Keratinocyte (primary cell): ENCODE data around the gene MNX1.

Experiments
- EZH2 ChIP-seq: IDR thresholded peaks from one replicate; pipeline ENCODE4 v1.6.1; 2012; ENCODE audit warnings: inconsistent platforms, mild to moderate bottlenecking, low read length, moderate library complexity
- TF ChIP-seq, protein P1 (sequence below), 3 experiments: IDR thresholded peaks in 1 of 3; conservative IDR thresholded peaks in 1 of 3; optimal IDR thresholded peaks in 1 of 3; 2 replicates in 2 of 3; 3 replicates in 1 of 3; pipeline versions ENCODE3 to v1.5.1; 2011; ENCODE audit warnings: low read length in 3 of 3, mild to moderate bottlenecking in 3 of 3, moderate library complexity in 2 of 3, control low read depth in 1 of 3, inconsistent platforms in 1 of 3; ENCODE audit not compliant: insufficient read depth in 2 of 3; ENCODE audit errors: extremely low read depth in 1 of 3

DNA sequence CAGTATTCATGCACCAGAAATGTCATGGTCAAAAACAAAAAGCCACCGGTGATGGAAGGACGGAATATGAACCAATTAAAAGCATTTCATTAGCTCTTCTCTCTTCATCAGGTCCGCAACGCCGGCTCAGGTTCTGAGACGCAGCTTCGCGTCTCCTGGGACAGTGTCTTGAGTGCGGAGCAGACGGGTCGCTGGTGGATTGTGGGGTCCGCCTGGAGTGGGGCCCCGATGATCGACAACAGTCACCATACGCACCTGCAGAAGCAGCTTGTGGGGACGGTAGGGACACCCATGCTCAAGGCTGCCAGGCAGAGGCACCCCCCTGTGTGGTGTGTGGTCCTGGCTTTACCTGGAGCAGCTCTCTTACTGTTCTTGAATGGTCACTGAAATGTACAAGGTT lies 47.6 kb downstream of the MNX1 start:
- TF ChIP-seq, protein P1, sequence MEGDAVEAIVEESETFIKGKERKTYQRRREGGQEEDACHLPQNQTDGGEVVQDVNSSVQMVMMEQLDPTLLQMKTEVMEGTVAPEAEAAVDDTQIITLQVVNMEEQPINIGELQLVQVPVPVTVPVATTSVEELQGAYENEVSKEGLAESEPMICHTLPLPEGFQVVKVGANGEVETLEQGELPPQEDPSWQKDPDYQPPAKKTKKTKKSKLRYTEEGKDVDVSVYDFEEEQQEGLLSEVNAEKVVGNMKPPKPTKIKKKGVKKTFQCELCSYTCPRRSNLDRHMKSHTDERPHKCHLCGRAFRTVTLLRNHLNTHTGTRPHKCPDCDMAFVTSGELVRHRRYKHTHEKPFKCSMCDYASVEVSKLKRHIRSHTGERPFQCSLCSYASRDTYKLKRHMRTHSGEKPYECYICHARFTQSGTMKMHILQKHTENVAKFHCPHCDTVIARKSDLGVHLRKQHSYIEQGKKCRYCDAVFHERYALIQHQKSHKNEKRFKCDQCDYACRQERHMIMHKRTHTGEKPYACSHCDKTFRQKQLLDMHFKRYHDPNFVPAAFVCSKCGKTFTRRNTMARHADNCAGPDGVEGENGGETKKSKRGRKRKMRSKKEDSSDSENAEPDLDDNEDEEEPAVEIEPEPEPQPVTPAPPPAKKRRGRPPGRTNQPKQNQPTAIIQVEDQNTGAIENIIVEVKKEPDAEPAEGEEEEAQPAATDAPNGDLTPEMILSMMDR (optimal IDR thresholded peaks at IDR 0.05 in 1 of 3, IDR thresholded peaks at IDR 0.05 in 1 of 3, conservative IDR thresholded peaks at IDR 0.05 in 1 of 3; ENCODE audit: extremely low read depth in 1 of 3, insufficient read depth in 2 of 3, low read length in 3 of 3) = no peak
- no peak for TF ChIP-seq EZH2
